GM08714 (cell line): Measurements from ENCODE around the gene ISX.

Experiments used
- H3K4me3 ChIP-seq: fragments of 200-500 bp; sonication (Bioruptor generic); 2 replicates; pipeline ENCODE4 v1.5.1; 2014; ENCODE audit warnings: mild to moderate bottlenecking, low read length, inconsistent platforms
- ZNF274 ChIP-seq: IDR thresholded peaks from 2 replicates; pipeline ENCODE4 v1.6.1; 2012; ENCODE audit warnings: mild to moderate bottlenecking, low read depth, low read length

The ISX gene

DNA sequence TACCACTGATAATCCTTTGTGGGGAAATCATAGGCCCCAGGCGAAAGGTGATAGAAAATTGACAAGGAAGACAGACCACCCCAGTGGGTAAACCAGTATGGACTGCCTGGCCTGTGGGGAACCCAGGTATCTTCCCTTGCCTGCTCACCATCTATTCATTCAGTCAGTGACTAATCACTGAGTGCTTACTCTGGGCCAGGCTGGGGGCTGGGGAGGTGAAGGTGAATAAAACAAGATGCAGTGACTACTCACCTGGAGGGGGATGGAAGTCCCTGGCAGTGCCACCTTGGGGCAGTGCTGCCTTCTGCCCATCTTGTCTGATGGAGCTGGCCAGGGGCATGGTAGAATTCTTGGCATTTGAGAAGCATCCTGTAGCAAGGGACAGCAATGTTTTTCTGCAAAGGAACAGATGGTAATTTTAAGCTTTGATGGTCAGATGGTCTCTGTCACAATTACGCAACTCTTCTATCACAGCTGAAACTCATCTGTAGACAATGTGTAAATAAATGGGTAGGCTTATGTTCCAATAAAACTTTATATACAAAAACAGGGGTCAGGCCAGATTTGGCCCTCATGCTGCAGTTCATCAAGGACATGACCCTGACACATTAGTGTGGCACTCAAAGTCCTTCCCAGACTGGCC is 4.6 kb downstream of the ISX start:
- H3K4me3 ChIP-seq = no peak overlapping the region
- no peak for TF ChIP-seq ZNF274

DNA sequence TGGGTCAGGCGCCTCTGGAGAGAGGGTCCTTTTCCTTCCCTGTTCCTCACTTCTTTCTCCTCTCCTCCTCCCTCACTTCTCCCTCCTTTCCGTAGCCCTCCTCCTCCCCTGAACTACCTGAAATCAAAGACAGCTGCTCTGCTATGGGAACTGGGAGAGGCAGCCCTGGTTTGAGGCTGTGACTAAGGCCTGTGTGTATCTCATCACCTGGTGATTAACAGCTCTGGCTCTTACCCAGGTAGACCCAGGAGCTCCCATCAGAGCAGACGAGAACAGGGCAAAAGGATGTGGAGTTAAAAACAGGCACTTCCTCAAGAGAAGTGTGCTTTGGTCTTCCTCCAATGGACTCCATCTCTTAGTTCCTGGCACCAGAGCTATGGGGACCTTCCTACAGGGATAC is 5.8 kb downstream of the ISX start:
- no peak for TF ChIP-seq ZNF274
- no peak overlapping the region for H3K4me3 ChIP-seq

DNA sequence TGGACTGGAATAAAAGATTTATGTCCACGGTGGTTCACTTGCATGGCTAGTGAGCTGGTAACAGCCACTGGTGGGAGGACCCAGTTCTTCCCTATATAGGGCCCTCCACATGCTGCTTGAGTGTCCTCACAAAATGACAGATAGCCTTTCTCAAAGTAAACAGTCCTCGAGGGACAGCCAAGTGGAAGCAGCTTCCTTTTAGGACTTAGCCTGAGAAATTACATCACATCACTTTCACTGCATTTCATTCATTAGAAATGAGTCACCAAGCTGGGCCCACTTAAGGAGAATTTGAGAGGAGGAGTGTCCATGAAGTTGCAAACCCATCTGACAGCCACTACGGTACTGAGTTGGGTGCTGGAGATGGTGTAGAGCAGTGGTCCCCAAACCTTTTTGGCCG is 7.0 kb downstream of the ISX start:
- no peak for TF ChIP-seq ZNF274
- no peak overlapping the region for H3K4me3 ChIP-seq

DNA sequence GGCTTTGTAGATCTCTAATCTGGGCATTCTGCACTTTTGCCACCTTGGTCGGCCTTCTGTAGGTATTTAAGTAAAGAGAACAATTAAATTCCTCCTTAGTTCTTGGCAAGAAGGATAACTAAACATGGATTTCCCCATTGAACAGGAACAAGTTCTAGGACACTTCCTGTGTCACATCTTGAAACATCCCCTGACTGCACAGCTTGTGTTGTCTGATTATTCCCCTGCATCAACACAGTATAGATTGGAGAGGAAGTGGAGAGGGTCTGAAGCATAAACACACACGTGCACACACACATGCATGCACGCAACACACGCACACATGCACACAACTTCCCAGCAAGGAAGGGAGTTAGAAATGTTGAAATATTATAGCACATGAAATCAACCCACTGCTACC is 8.6 kb downstream of the ISX start:
- no peak for TF ChIP-seq ZNF274
- H3K4me3 ChIP-seq = no peak overlapping the region

DNA sequence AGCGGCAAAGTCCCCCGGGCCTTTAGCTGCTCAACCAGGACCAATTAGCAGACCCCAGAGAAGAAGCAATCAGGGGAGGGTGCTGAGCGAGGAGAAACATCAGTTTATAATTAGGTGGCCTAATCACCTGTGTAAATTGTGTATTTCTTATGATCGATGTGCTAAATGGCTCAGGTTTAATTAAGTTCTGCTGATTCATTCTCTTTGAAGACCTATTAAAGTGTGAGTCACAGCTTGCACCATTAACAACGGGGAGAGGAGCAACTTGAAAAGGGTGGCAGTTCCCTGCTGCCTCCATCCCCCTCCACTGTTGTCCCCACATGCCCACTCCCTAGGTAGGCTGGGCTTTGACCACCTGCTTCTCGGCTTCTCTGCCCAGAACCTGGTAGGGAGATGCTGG is 10.7 kb downstream of the ISX start:
- H3K4me3 ChIP-seq = no peak overlapping the region
- no peak for TF ChIP-seq ZNF274

DNA sequence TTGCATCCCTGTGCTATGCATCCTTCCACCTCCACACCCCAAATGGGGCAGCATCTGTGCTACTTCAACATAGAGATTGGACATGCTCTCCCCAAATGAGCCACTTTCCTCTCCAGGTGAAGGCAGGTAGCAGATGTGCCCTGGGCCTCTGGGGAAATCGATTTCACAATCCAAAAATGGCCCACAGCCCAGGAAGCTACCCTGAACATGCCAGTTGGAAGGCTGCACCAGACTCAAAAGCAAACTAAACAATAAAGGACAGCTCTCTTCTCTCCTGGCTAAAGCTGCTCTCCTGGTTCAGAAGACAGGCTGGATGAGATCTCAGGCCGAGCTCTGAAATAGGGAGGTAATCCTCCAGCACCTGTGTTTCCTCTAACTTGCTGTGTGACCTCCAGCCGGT is 19.7 kb downstream of the ISX start:
- H3K4me3 ChIP-seq = no peak overlapping the region
- no peak for TF ChIP-seq ZNF274

DNA sequence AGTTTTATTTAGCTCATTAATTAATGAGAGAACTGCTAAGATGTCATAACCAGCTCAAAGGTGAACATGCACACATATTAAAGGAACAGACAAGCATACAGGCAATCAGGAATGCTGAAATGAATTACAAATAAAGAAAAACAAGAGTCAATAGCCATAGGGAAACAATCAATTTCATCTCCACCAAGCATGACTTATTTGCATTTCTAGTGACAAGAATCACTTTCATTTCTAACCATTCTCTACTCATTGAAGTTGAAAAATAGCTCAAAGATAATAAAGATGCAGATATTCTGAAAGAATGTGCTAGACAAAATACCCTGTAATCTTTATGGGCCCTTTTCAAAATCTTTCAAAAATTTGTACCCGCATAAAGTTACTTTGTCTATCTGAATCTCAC is 23.2 kb downstream of the ISX start:
- TF ChIP-seq ZNF274 = no peak

DNA sequence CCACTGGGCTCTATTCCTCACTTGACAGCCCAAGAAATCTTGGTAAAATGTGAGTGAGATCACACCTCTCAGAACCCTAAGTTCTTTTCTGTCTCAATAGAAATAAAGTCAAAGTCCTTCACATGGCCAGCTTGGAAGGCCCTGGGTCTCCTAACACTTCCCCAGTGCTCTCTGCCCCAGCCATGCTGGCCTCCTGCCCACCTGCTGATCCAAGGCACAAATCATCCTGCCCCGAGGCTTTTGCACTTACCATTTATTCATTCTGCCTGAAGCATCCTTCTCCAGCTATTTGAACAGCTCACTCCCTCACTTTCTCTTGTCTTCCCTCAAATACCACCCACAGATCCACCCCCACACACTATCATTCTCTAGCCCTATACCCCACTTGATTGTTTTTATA is 26.4 kb downstream of the ISX start:
- TF ChIP-seq ZNF274 = no peak
- H3K4me3 ChIP-seq = no peak overlapping the region

More for the DNA sequence above, 23.2 kb downstream of the ISX start:
- no peak overlapping the region for H3K4me3 ChIP-seq

DNA sequence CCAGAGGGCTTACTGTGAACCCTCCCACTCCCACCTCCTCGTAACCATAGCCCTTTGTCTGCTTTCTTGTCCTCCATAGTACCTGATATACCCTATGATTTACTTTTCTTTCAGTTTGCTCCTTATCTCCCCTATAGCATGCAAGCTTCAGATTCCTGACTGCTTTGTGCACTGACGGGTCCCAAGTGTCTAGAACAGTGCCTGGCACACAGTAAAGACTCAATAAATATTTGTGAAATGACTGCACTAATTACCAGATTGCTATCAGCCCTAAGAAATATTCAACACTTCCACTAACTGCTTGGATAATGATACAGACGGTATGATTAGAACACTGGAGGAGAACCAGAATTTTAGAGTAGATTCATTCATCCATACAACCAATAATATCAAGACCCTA is 33.0 kb downstream of the ISX start:
- H3K4me3 ChIP-seq = no peak overlapping the region
- TF ChIP-seq ZNF274 = no peak

DNA sequence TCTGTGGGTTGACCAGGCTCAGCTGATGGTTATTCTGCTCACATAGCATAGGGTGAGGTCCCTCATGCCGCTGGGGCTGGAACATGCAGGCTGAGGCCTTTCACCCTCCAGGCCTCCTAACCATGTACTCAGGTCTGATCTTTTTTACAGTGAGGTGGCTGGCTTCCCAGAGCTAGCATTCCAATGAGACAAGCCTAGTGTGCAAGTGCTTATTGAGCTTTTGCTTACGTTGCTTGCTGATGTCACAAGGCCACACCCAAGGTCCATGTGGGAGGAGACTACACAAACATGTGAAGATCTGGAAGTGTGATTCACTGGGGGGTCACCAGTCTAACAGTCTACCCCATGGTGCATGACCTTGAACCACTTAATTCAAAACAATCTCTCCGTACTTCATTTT is 33.9 kb downstream of the ISX start:
- no peak overlapping the region for H3K4me3 ChIP-seq
- no peak for TF ChIP-seq ZNF274

DNA sequence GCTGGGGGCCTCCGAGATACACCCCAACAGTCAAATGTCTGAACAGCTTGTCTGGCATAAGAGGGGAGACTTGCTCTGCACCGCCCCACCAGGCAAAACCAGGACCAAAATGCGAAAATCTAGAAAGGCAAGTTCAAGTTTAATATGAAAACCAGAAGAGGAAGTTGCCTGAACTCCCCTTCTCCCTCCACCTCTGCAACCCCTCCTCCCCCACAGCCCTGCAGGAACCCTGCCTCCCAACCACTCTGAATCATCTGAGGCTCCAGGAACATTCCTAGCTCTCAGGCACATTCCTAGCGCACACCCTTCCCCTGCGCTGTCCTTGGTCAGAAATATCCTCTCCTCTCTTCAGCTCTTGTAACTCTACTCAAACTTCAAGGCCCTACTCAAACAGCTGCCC is 36.7 kb downstream of the ISX start:
- no peak overlapping the region for H3K4me3 ChIP-seq
- no peak for TF ChIP-seq ZNF274

DNA sequence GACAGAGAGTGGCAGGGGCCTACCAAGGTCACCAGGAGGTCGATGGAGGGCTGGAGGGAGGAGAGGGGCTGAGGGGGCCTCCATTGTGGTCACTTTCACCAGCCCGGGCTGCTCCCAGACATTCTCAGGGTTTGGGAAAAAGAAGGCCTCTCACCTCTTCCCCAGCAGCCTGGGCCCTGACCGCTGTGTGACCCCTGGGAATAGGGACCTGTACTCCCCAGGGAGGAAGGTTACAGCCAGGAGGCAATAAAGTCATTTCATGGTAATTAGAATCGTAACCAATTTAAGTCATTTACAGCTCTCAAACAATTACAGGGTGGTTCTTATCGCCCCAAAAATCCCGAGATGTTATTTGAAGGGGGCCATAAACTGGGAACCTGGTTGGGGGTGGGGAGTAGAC is 37.8 kb downstream of the ISX start:
- TF ChIP-seq ZNF274 = no peak
- H3K4me3 ChIP-seq = no peak overlapping the region

DNA sequence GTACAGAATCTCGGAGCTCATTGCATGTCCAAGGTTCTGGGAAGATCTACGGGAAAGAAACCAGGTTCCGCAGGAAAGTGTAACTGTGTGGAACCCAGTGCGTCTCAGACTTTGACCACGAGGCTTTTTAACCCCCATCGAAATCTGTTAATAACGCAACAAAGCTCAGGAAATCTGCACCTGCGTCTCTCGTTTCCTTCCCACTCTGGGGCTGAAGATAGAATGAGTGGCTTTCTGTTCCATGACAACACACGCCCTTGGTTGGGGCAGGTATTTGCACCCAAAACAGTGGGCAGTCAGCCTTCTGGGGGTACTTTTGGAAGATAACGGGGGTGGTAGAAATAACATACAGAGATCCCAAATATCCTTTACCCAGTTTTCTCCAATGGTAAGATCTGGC is 38.5 kb downstream of the ISX start:
- TF ChIP-seq ZNF274 = no peak
- H3K4me3 ChIP-seq = no peak overlapping the region

DNA sequence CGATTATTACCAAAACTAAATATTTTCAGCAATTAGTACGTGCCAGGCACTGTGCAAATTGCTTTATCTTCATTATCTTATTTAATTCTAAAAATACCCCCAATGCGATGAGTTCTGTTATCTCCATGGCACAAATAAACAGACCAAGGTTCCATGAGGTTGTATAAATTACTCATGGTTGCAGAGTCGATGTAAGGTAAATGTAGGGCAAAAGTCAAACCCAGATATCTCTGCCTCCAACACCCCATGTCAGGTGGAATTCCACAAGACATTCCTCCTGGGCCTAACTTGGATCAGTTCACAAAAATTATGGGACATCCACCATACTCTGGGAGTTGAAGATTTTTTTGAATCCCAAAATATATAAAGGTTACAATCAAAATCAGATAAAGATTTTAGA is 43.7 kb downstream of the ISX start:
- TF ChIP-seq ZNF274 = no peak
- H3K4me3 ChIP-seq = no peak overlapping the region

DNA sequence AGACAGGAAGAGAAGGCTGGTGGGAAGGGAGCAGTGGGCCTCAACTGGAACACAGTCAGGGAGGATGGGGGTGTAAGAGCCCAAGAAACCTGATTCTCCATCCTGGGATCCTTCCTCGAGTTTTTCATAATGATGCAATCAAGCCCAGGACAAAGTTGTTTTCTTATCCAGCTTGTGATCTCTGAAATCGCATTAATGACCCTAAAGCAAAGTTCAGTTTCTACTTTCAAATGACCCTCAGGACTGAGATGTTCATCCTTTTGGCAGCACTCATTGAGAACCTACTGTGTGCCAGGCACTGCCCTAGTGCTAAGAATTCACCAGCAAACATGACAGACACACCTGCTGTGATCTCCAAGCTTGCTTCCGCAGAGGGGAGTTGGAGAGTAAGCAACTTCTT is 45.3 kb downstream of the ISX start:
- no peak for TF ChIP-seq ZNF274

DNA sequence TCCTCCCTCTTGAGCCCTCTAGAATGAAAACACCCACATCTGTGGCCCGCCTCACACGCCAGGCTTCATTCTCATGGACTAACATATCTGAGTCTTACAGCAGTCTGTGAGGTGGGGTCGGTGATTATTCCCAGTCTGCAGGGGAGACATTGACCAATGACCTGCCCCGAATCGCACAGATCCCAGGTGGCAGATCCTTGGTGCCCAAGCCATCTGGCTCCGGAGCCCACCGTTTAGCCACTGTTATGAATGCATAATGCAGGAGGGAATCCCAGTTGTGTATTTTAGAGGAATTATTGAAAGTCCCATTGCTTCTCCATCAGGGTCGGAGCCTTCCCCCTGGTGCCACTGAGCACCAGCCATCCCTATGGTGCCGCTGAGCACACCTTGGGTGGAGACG is 47.4 kb downstream of the ISX start:
- H3K4me3 ChIP-seq = no peak overlapping the region
- TF ChIP-seq ZNF274 = no peak

More for the DNA sequence above, 45.3 kb downstream of the ISX start:
- H3K4me3 ChIP-seq = no peak overlapping the region
